GM08714 (cell line): ENCODE data around the gene DDI1.

Experiments used
- H3K4me3 ChIP-seq: fragments of 200-500 bp; sonication (Bioruptor generic); 2 replicates; pipeline ENCODE4 v1.5.1; 2014; ENCODE audit warnings: mild to moderate bottlenecking, low read length, inconsistent platforms
- ZNF274 ChIP-seq: IDR thresholded peaks from 2 replicates; pipeline ENCODE4 v1.6.1; 2012; ENCODE audit warnings: mild to moderate bottlenecking, low read depth, low read length

The DDI1 gene

DNA sequence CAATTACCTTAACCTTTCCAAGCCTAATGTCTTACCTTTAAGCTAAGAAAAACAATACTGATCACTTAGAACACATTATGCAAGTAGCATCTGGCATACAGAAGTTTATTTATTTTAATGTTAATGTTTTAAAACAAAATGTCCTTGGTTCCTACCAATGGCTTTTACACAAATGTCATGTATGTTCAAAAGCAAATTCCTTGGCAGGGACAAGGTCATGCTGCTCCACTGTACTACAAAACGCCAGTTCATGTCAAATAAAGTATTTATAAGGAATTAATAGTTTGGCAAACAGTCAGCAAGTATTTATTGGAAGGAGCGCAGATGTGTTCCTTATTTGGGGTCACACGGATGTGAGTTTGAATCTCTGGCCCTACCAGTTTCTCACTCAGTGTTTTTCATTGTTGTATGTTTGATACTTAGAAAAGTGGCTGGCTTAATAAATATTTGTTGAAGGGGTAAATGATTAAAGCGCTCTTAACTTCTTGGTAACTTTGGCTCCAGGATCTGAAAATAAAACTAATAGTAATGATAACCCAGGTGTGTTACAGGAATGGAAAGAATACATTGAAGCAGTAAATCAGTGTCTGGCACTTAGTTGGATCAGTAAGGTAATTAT lies 18.6 kb downstream of the DDI1 start:
- no peak overlapping the region for H3K4me3 ChIP-seq
- TF ChIP-seq ZNF274 = no peak

DNA sequence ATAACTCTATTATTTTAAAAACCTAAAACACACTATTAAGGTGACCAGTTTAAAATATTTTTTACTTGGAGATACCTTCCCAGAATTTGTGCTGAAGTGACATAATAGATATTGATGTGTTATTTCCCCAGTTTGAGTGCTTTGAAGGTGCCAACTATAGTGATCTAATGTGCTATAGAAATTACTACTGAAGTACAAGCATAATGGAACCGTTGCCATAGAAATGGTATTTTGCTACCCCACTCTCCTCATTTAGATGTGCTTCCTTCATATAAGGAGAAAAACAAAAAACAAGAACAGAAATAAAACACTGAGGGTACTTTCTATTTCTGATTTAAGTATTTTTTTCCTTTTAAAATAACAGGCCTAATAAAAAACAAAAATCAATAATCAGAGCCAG lies 19.2 kb downstream of the DDI1 start:
- no peak for TF ChIP-seq ZNF274

DNA sequence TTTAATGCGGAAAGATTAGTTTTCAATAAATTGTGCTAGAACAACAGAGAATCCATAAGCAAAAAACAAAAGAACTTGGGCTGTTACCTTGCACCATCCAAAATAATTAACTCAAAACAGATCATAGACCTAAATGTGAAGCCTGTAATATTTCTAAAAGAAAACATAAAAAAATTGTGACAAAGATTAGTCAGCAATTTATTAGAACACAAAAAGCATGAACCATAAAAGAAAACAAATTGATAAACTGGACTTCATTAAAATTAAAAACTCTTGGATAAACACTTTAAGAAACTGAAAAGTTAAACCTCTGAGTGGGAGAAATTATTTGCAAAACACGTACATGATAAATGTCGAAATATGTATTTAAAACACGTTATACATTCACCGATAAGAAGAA lies 21.5 kb downstream of the DDI1 start:
- H3K4me3 ChIP-seq = no peak overlapping the region
- no peak for TF ChIP-seq ZNF274

More for the DNA sequence above, 19.2 kb downstream of the DDI1 start:
- H3K4me3 ChIP-seq = no peak overlapping the region

DNA sequence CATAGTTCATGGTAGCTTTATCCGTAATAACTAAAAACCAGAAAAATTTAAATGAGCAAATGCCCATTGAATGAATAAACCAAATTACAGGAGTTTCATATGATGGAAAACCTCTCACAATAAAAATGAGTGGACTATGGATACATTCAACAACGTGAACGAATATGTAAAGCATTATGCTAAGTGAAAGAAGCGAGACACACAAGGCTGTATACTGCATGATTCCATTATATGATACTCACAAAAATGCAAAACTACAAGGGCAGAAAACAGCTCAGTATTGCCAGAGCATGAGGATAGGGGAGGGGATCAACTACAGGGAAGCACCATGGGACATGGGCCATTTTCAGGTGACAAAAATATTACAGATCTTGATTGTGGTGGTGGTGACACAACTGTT lies 22.2 kb downstream of the DDI1 start:
- no peak overlapping the region for H3K4me3 ChIP-seq
- TF ChIP-seq ZNF274 = no peak

DNA sequence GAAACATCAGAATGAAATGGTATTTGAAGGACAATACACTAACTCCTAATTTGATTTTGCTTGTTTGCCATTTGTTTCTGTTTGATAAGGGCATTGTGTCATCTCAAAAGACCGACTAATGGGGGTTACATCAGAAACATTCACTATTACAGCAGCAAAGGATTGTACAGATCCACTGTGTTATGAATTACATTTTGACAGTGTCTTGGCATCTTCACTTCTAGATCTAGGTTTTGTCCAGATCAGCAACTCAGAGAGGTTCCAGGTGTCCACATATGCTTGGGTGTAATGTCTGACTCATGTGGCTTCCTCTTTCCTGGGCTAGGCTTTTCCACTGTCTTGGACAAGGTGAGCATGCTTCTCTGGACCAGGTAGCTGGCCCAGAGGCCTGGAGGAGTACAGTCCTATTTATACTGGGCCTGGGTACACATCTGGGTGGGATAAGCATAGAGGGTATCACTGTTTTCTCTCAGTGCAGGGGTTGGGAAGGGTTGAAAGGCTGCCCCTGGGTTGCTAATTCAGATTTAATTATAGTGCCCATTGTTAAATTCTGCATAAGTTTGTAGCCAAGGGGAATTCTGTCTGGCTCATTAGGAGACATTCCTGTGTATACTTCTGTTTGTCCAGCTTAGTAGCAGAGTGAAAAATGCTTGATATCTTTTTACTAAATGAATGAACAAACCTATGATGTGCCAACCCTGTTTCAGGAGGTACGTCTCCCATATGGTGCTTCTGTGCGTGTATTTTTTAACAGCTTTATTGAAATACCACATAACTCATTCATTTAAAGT lies 23.8 kb downstream of the DDI1 start:
- no peak overlapping the region for H3K4me3 ChIP-seq
- no peak for TF ChIP-seq ZNF274

DNA sequence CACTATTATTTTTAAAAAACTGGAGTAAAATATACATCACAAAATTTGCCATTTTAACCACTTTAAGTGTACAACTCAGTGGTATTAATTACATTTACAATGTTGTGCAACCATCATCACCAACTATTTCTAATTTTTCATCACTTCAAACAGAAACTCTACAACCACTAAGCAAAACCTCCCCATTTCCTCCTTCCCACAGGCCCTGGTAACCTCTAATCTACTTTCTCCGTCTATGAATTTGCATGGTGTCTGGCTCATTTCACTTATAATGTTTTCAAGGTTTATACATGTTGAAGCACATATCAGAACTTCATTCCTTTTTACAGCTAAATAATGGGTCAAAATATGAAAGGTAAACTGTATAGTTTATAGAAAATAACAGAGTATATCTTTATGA lies 24.4 kb downstream of the DDI1 start:
- TF ChIP-seq ZNF274 = no peak
- H3K4me3 ChIP-seq = no peak overlapping the region

DNA sequence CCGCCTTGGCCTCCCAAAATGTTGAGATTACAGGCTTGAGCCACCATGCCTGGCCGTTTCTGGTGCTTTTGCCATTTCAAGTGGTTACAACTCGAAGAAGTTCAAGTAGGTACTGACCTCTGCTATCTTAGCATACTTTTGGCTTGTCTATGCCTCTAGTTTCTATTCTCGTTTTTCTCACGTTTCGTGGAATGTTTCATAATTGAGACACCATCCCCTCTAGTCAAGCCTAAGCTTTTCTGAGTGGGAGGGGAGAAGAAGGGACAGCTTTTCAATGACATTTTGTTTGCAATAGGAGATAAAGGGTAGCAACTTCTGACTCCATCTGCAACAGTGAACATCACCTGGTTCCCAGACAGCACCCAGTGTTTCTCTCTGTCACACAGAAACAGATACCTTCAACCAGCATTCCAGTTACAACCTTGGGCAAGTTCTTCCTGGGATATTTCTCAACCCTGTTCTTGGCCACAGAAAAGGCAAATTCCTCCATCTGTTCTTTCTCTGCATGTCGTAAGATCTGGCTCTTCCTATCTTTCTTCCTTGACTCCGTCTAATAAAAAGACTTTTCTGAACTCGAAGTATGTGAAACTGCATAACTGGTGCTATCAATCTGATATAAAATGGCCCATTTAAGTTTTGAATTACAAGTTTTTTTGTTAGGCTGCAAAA lies 25.5 kb downstream of the DDI1 start:
- no peak overlapping the region for H3K4me3 ChIP-seq
- no peak for TF ChIP-seq ZNF274

DNA sequence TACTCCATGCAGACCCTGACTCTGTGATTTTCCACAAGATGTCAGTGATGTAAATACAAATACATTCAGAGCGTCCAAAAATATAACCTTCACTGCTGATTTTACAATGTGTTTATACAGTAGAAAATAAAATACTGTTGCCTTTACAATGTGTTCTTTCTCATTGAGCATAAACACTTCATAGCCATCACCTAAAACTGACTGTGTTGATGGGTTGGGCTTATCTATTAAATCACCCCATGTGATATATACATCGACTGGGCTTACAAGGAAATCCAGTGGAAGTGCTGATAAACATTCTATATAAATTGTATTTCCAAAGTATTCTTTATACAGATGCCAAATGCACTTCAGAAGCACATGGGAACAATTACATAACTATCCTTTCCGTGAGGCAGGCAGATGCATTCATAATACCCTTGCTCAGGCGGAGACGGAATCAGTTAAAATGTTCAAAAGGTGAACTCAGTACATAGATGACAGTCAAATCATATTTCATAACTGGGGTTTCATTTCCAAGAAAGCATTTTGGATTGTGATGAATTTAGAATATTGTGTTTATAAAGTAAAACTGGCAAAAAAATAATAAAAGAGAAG lies 27.7 kb downstream of the DDI1 start:
- no peak for TF ChIP-seq ZNF274
- H3K4me3 ChIP-seq = no peak overlapping the region

DNA sequence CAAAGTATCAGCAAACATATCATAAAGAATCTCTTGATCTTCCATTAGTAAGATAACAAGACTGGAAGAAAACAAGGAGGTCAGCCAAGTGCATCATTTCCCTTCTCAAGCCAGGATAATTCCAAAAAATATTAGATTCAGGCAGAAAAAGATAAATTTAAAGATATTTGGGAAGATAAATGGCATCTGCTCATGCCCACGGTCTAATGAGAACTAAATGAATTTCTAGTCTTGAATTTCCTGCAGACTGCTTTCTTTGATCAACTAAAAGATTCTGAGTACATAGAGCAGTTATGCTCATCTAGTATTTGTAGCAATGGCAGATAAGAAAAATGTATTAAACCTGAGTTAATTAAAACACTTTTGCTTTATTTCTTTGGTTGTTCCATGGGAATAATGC lies 31.1 kb downstream of the DDI1 start:
- TF ChIP-seq ZNF274 = no peak
- H3K4me3 ChIP-seq = no peak overlapping the region

DNA sequence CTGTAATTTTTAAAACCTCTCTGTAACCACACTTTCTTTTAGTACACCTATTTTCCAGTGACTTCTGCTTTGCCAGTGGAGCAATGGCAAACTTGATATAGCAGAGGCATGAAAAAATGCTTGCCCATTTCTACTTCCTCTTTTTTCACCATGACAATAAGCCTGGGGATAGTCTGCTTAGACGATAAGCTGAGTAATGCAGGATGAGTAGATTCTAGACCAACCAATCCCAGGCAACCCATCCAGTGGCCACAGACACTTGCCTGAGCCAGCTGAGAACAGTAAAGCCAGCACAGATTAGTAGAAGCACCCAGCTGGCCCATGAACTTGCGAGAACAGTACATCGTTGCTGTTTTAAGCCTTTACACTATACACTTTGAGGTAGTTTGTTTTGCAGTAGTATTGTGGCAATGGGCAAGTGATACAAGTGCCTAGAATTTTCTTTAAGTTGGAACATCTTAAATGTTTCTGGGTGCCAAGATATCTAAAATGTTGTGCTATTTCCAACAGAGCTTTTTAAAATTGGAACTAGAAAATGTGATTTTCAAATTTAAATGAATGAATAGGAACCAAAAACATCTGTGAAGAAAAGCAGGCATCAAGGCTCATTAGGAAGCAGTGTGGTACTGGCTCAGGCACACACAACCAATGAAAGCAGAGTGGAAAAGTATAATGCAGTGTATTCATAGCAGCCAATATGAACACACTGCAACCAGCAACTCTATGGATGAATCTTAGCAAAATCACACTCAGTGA lies 37.7 kb downstream of the DDI1 start:
- H3K4me3 ChIP-seq = no peak overlapping the region
- no peak for TF ChIP-seq ZNF274

DNA sequence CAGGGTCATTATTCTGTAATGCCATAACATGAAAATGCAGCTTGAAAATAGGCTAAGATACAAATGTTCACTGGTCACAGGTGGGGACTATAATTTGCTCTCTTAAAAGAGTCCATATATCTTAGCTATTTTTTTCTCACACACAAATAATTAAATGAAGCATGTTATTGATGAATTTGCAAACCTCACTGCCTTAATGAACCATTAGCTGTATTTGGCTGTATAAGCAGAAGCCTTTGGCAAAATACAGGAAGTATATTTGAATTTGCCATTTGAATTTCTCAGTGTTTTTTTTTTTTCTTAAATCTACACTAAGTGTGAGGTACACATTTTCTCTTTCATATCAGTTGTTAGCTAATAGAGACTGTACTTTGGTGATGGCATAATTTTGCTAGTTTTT lies 38.7 kb downstream of the DDI1 start:
- TF ChIP-seq ZNF274 = no peak
- H3K4me3 ChIP-seq = no peak overlapping the region

DNA sequence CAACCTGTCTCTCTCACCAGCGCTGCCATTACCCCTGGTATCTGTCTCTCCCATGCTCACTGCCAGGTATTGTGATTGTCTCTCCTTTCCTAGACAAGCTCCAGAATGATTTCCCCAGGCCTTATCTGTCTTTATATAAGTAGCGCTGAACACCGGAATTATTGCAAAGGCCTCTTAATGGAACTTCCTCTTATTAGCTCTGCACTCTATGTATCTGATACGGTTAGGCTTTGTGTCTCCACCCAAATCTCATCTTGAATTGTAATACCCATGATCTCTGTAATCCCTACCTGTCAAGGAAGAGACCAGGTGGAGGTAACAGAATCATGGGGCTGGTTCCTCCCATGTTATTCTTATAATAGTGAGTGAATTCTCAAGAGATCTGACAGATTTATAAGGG lies 39.3 kb downstream of the DDI1 start:
- TF ChIP-seq ZNF274 = no peak
- no peak overlapping the region for H3K4me3 ChIP-seq

DNA sequence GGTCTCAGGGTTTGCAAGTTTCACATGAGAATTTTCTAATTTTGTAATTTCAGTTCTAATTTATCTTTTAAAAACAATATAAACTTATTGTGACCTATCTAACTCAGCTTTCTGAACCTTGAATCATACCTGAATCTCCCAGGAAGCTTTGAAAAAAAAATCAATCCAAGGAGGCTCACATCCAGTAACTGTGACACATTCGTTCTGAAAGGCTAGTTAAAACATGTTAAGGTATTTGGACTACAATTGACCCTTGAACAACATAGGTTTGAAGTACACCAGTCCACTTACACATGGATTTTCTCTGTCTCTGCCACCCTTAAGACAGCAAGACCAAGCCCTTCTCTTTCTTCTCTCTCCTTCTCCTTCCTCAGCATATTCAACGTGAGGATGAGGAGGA lies 40.0 kb downstream of the DDI1 start:
- H3K4me3 ChIP-seq = no peak overlapping the region
- no peak for TF ChIP-seq ZNF274

DNA sequence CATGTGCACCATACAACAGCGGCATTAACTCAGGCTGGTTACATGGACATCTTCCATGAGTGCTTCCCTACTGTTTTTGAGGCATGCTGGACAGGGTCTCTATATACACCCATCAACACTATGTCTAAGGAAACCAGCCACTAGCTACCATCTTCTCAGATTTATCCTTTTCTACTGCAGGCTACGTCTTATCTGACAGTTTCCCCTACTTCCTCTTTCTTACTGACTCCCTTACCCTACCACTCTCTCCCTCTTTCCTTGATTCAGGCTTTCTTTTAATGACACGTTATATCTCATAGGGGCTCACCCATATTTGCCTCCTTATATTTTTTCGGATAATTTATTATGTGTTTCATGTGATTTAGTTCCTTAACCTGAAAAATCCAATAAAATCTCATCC lies 41.8 kb downstream of the DDI1 start:
- TF ChIP-seq ZNF274 = no peak
- H3K4me3 ChIP-seq = no peak overlapping the region
